GM18519 (cell line): ENCODE results near the gene TCF7L2.

Experiments
- ATAC-seq: cut with Tn5 transposase; IDR thresholded peaks from one replicate; pipeline ENCODE4 v1.9.1; 2021; ENCODE audit warnings: mild to moderate bottlenecking, moderate library complexity; ENCODE audit not compliant: unreplicated experiment, low FRiP score

The TCF7L2 gene

DNA sequence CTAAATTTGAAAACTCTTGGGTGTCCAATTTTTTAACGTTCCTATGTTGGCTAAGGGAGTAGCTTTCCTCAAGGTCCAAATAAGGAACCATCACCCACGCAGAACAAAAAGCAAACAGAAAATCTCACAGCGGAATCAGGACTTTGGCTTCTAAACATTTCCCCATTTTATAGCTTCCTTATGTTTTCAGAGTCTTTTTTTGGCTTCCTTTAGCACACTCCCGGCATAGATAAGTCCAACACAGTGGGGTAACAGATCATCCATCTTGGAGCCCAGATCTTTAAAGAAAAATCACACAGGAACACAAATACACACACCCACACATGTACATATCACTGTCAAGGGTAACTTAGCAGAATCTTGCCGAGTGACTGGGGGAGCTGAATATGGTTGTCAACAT, 4.2 kb upstream of the TCF7L2 start:
- ATAC-seq = no peak

DNA sequence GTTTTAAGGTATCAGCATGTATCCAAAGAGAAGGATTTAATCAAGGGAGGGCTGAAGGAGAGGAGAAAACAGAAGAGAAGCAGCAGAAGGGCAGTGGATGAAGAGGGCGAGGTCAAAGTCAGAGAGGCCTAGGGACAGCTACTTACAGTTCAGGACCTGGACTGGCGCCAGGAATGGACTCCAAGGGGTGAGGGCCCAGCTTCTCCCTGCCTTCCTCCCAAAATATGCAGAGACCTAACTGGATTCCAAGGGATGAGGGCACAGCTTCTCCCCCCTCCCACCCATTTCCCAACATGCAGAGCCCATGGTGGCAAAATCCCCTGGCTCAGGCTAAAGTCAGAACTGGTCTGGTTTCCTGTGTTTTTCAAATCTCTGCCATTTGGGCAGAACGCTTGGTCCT, 3.4 kb upstream of the TCF7L2 start:
- no peak for ATAC-seq

- ATAC-seq = no peak
These were observed 1.9 kb upstream of the TCF7L2 start for GRCh38 chr10:112948196-112948595.

DNA sequence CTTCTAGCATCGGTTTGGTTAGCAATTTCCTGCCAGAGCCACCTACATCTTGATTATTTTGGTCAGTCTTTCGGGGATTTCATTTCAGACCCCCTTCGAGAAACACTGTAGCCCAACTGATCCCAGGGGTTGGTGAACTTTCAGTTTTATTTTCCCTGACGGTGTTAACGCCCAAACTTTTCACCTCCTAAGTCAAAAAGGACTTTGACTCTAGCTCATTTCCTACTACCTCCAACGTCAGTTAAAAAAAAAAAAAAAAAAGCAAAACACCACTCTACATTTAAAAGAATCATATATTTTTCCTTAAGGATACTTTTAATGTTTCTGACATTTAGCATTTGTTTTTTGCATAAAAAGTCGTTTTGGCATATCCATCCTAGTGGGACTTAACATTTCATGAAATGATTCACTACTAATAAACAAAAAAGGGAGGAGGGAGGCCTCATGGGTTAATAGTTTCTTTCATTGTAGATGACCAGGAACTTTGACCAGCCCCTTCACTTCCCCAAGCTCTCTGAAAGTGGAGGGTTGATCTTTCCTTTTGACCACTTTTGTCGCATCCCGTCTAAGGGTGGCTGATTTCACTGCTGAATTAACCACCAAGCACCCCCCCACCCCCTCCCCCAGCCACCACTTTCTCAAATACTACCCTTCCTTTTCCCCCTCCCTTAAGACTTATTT, 764 bp upstream of the TCF7L2 start:
- no peak for ATAC-seq

DNA sequence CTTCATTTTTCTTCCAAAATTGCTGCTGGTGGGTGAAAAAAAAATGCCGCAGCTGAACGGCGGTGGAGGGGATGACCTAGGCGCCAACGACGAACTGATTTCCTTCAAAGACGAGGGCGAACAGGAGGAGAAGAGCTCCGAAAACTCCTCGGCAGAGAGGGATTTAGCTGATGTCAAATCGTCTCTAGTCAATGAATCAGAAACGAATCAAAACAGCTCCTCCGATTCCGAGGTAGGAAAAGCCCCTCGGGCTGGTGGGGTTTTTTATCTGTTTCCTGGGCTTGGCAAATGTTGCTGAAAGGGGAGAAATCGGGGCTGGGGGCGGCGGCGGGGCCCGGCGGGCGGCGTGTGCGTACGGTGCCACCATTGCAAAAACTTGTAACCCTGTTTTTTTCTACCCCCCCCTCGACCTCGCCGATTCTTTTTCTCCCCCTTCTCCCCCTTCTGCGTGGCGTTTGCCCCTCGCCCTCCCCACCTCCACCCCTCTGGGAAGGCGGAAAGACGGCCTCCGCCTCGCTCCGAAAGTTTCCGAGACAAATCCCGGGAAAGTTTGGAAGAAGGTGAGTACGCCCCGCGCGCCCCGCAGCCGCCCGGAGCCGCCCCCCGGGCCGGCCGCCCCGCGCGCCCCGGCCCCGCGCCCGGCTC, 789 bp downstream of the TCF7L2 start:
- ATAC-seq = no peak

GRCh38 chr10:112951359-112952281, 1.6 kb downstream of the TCF7L2 start:
- no peak for ATAC-seq

GRCh38 chr10:112952282-112953173, 2.5 kb downstream of the TCF7L2 start:
- ATAC-seq = no peak

DNA sequence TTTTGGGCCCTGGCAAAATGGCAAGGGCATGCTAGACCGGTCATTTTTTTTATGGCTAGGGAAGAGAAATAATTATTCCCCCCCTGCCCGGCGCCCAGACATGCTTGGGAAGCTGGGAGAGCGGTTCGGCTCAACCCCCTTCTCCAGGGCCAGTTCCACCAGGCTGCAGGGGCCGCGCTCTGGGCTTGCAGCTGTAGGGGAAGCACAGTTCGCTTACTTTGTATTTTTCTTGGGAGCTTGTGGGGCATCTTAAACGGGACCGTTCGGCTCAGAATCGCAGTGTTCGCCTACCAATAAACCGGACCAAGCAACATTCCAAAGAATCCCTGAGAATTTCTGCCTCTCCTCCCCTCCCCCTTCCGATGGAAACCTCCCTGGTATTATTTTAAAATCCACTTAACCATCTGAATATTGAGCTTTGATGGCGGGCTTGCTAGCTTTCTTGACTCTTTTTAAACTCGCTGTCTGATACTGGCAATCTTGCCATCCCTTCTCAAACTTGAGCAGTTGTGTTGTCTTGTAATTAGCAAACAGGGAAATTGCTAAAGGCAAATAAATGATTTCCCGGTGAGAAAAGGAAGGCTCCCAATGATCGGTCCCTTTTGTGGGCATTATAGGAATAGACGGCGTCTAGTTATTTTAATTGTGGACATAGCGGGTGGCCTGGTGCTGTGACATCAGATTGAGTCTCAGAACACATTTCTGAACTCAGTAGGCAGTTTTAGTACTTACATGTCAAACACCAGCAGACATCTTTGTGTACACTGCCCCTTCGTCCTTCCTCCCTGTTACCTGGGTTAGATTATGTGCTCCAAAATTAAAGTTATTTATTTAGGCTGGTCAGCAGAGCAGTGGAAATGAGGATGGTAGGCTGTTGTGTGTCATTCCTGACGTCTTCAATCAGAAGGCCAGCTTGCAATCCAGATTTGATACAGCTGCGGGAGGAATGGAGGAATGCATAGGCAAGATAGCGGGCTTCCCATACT, 3.4 kb downstream of the TCF7L2 start:
- no peak for ATAC-seq

GRCh38 chr10:112954974-112955581, 5.0 kb downstream of the TCF7L2 start:
- ATAC-seq = no peak

- no peak for ATAC-seq
These were observed 5.8 kb downstream of the TCF7L2 start for GRCh38 chr10:112955582-112956421.

DNA sequence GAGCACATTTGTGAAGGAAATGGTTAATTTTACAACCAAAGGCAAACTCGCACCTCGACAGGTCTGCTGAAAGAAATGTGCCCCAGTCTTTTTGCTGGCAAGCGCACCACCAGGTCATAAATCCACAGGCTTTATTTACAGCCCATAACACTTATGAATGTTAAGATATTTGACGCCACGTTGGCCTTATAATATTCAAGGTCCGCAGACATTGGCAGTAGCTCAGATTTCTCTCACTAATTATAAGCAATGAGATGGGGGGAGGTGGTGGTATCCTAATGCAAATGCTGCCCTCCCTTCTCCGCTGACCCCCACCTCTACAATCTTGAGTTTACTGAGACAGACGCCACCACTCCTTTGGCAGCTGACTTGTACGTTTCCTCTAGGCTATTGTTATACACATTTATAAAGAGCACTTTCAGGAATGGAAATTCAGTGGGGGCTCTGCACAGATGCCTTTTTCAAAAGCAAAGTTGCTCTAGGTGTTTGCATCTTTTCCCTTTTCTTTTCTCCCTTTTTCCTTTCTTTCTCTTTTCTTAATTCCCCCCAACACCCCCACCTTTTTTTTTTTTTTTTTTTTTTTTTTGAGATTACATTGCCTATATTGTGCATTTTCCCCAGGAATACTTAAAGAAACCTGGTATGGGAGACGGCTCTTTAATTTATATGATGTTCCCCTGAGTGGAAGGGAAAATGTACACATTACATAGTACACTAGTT, 6.7 kb downstream of the TCF7L2 start:
- no peak for ATAC-seq

- no peak for ATAC-seq
These were observed 7.6 kb downstream of the TCF7L2 start for GRCh38 chr10:112957640-112958092.

DNA sequence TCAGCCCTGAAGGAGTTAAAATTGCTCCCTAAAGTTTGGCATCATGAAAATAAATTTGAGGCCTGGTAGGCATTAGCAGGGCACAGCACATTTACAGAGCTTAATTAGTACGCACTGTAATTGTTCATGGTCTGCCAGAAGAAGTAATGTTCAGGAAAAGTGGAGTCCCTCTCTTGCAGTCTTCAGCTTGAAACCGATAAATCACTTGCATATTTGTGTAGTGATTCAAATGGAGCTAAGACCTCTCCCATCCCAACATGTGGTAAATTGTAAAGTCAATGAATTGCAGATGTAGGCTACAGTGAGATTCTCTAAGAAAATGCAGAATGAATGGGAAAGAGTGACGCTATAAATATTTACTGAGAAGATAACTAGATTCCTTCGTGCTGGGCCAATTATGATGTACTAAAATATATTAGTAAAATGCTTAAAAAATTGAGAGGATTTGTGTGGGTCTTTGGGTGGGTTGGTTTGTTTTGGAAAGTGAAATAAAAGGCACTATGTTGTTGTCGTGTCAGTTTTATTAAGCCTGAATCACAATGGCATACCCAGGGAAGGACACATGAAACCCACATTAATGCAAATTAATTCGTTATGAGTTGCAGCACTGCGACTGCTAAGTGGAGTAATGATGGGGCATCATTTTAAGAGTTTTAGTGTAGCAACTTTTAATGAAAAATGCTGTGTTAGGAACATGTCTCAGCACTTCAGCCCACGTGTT, 8.4 kb downstream of the TCF7L2 start:
- no peak for ATAC-seq

DNA sequence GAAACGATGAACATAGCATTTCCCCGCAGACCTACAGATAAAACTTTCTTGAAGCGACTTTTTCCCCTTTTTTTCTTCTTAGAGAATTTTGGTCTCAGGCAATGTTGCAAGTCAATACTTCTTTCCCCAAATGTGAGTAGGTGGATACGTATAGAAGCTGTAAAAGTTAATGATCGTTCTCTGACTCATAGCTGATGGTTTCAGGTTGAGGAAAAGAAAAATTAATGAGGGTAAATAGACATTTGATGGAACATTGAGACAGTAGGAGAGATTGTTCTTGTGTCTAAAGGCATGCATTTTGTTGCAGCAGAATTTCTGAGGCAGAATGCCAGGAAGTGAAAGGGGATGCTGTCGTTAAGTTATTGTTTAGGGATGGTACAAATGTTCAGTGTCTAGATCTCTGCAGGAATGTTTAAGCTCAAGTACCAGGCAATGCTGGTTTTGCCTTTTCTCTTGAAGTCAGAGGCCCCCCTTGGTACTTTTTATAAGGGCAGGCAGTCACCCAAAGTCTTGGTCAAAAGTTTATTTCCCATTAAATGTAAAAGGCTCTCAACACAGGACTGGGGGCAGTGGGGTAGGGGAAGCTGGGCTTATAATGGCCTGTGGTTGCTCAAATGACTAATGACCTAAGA, 9.3 kb downstream of the TCF7L2 start:
- ATAC-seq = no peak

DNA sequence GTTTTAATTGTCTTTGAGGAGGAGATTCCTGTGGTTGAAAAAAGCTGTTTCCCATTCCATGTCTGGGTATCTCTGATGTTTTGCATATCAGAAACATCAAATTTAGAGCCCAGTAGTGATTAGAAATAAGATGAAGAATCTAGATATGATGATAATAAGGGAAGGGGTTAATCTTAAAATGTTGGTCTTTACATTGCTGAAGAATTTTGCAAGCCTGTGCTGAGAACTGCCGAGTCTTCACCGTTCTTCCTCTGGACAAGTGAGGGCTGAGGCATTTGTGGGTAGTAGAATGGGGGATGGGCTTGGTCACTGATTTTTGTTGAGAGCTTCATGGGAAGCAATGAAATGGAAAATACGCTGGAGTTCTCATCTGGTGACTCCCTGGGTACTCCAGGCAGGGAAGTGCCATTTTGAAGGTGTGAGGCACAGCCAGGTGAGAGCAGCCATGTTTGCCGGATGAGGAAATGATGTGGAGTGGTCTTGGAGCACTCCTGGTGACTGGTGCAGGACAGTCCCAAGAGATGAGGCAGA, 10.2 kb downstream of the TCF7L2 start:
- no peak for ATAC-seq

DNA sequence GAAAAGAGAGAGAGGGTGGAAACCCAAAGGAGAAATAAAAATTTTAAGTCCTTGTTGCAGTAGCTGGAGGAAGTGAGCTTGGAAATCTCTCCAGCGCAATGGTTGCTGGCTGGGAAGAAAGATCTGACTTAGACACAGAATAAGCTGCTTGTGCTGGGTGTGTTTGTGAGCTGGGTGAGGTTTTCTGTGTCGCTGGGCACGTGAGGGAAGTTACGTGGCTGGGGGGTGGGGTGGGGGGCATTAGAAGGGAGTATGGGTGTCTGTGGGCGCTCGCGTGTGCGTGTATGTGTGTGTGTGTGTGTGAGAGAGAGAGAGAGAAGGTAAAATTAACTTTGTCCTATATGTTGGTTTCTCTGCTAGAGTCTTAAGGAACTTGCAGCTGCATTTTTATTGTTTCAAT, 11.6 kb downstream of the TCF7L2 start:
- ATAC-seq = no peak
